GM18951 (cell line): ENCODE data around the gene DDX54.

Experiments used
- POLR2A ChIP-seq: IDR thresholded peaks from 4 replicates; pipeline ENCODE4 v1.6.1; 2011; ENCODE audit warnings: mild to moderate bottlenecking; ENCODE audit not compliant: insufficient read length, insufficient read depth; ENCODE audit errors: extremely low read depth
- in situ Hi-C: fragments of 300-500 bp; cut with MboI; formaldehyde crosslinking; loops from one replicate; pipeline ENCODE4 v1.12.0; 2022; ENCODE audit warnings: low sequenced_read_pairs, mixed read lengths, inconsistent platforms; ENCODE audit not compliant: unreplicated experiment

DDX54 gene

GRCh38 chr12:113191227-113191626, 5.9 kb upstream of the DDX54 start:
- no peak for TF ChIP-seq POLR2A
- in situ Hi-C loops: loop anchor here (10.0 kb wide), 1 partner anchor 224 kb away; no protein-coding TSS in a partner anchor

DNA sequence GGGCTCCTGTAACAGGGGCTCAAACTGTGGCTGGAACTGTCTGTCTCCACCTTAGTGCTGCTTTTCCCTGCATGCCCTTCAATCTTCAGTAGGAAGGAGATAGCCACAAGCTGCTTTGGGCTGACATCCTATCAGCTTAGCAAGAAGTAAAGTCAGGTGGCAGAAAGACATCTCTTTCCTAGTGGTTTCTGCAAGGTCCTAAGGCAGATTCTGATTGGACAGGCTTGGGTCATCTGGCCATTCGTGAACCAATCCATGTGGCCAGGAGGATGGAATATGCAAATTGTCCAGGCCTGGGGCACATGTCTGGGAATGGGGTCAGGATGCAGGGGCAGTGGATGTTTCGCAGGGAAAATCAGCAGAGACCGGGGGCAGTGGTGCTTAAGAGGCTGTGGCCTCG, 5.5 kb upstream of the DDX54 start:
- no peak for TF ChIP-seq POLR2A
- in situ Hi-C loops: loop anchor here (10.0 kb wide), 1 partner anchor 224 kb away; no protein-coding TSS in a partner anchor

DNA sequence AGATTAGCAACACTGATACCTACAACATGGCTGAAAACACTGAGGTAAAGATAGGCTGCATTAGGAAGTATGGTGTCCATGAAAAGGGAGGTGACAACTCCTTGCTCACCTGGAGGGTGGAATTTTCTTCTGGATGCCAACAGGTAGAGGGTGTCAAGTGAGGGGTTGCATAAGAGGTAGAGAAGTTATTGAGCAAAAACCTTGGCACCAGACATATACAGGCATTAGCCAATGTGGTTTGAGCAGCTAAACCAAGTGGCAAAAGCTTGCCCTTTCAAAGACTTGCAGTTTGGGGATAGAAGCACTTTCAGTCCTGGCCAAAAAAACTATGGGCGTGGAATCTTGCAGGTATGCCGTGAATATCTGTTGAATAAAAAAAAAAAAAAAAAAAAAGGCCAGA, 4.1 kb upstream of the DDX54 start:
- in situ Hi-C loops: no loop called here
- no peak for TF ChIP-seq POLR2A

DNA sequence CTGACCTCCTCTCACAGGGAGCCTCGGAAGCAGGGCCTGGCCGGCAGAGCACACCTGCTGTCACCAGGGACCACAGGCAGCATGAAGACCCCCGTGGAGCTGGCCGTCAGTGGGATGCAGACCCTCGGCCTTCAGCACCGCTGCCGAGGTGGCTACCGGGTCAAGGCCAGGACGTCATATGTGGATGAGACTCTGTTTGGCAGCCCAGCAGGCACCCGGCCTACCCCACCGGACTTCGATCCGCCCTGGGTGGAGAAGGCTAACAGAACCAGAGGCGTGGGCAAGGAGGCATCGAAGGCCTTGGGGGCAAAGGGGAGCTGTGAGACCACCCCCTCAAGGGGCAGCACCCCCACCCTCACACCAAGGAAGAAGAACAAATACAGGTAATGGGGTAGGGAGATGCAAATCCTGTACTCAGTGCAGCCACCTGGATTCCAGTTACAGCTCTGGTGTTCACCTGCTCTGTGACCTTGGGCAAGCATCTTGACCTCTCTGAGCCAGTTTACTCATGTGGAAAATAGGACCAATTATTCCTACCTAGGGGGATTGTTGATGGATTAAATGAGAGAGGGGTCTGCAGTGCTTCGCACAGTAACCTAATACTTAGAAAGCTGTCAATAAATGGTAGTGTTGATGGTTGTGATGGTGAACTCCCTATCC, 1.5 kb upstream of the DDX54 start:
- TF ChIP-seq POLR2A: no peak
- in situ Hi-C loops: no loop called here

DNA sequence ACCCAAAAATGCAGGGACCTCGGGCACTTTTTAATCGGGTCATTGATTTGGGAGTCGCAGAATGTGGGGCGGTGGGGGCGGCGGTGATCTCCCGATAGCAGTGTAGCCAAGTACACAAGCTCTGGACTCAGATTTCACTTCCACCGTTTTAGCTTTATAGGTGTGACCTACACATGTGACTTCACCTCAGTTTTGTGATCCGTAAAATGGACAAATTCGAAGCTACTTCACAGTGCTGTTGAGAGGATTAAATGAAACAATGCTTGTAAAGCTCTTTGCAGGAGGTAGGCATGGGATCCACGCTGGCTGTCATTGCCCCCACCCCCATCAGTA, 721 bp upstream of the DDX54 start:
- in situ Hi-C loops: no loop called here
- TF ChIP-seq POLR2A: no peak

DNA sequence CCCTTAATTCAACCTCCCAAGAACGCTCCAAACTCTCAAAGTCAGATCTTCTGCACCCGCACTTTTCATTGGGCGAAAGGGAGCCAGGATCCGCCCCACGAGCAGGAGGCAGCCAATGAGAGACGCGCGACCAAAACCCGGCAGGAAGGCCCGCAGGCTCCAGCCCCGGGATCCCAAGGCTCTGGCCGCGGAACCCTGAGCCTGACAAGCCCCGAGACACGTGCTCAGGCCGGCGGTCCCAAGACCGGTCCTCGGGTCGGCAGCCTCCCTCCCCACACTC, 438 bp downstream of the DDX54 start:
- TF ChIP-seq POLR2A: peak; percentile 29

DNA sequence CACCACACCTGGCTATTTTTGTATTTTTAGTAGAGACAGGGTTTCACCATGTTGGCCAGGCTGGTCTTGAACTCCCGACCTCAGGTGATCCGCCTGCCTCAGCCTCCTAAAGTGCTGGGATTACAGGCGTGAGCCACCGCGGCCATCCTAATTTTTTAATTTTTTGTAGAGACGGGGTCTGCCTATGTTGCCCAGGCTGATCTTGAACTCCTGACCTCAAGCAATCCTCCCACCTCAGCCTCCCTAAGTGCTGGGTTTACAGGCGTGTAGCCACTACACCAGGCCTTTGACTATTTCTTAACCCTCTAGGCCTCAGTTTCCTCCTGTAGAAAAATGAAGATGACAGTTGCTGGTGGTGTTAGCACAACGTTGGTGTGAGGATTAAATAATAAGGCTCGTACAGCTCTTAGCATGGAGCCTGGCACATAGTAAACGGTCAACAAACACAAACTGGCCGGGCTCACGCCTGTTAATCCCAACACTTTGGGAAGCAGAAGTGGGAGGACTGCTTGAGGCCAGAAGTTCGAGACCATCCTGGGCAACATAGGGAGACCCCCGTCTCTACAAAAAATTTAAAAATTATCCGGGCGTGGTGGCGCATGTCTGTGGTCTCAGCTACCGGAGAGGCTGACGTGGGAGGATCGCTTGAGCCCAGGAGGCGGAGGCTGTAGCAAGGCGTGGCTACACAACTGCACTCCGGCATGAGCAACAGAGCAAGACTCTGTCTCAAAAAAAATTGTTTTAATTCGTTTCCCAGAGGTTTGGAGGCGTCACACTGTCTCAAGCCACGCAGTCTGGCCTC, 979 bp downstream of the DDX54 start:
- no peak for TF ChIP-seq POLR2A
- in situ Hi-C loops: no loop called here

More for the DNA sequence above, 438 bp downstream of the DDX54 start:
- in situ Hi-C loops: no loop called here

DNA sequence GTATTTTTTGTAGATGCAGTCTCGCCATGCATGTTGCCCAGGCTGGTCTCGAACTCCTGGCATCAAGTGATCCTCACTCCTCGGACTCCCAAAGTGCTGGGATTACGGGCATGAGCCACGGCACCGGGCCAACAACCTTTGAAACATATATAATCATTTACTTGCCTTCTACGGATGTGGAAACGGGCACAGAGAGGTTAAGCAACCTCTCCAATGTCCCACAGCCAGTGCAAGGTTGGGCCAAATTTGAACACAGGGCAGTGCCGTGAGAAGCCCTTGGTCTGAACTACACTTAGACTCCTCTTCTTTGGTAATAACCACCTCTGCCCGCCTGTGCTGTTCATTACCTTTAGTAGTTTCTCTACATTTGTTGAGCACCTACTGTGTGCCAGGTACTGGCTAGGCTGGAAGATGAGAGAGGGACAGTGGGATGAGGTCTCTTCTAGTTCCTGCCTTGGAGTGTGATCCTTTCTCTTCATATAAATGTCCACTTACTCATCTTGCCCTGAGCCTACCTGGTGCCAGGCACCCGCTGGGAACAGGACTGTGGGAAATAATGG, 2.2 kb downstream of the DDX54 start:
- in situ Hi-C loops: no loop called here
- no peak for TF ChIP-seq POLR2A

GRCh38 chr12:113181975-113182374, 3.3 kb downstream of the DDX54 start:
- in situ Hi-C loops: no loop called here

DNA sequence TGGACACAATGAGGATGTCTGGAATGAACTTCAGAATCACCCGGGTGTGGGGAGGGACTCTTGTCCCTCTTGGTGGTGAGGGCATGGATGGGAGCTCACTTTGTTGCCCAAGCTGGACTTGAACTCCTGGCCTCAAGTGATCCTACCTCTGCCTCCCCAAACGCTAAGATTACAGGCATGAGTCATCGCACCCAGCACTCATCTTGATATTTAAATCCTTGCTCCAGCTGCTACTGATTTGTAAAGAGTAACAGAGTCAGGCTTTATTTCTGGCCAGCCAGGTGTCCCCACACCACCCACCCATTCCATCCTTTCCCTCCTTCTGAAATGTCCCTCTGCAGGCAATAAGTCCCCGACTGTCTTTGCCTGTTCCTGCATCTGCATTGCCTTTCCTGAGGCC, 4.9 kb downstream of the DDX54 start:
- TF ChIP-seq POLR2A: no peak
- in situ Hi-C loops: no loop called here

More at GRCh38 chr12:113181975-113182374, 3.3 kb downstream of the DDX54 start:
- TF ChIP-seq POLR2A: no peak

- TF ChIP-seq POLR2A: no peak
- in situ Hi-C loops: no loop called here
Measured at GRCh38 chr12:113179023-113179422, 6.3 kb downstream of the DDX54 start.

- no peak for TF ChIP-seq POLR2A
- in situ Hi-C loops: no loop called here
Measured at GRCh38 chr12:113174461-113175384, 10.6 kb downstream of the DDX54 start.

DNA sequence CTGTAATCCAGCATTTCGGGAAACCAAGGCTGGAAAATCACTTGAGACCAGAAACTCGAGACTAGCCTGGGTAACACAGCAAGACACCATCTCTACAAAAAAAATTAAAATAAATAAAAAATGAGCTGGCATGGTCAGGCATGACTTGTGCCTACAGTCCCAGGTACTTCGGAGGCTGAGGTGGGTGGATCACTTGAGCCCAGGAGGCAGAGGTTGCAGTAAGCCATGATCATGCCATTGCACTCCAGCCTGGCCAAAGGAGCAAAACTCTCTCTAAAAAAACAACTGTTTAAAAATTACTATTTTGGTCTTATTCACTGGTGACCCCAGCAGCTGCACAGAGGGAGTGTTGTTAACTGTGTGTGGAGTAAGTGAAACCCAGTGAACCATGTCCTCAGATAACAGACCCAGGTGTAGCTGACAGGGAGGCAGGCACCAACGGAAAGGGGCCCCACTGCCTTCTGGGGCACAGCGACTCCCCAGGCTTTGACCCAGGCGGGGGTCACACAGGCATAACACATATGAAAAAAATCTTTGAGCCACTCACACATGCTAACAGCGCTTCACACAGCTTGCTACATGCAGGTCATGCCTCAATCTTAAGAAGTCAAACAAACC, 12.1 kb downstream of the DDX54 start:
- no peak for TF ChIP-seq POLR2A
- in situ Hi-C loops: no loop called here
